K562 (cell line): ENCODE measurements around the gene DNAH9. TPM values are rescaled to one million over a fixed set of nuclear protein-coding genes. Genes with fewer than 3 reads are reported as not detected.

Experiments
- CHD2 ChIP-seq: IDR thresholded peaks from 2 replicates; pipeline ENCODE4 v1.6.1; 2011; ENCODE audit warnings: low read depth, low read length
- DLX4 ChIP-seq: fragments of 250-450 bp; sonication (Bioruptor Pico); IDR thresholded peaks from 2 replicates; pipeline ENCODE4 v1.6.1; 2021; ENCODE audit warnings: mild to moderate bottlenecking
- E4F1 ChIP-seq: fragments of 250-450 bp; sonication (Bioruptor Pico); IDR thresholded peaks from 2 replicates; pipeline ENCODE4 v1.5.0; 2021; ENCODE audit warnings: mild to moderate bottlenecking, borderline replicate concordance
- FOS ChIP-seq: IDR thresholded peaks from 3 replicates; pipeline ENCODE4 v1.6.1; 2011; ENCODE audit not compliant: insufficient read length; ENCODE audit errors: extremely low read depth
- FOSL1 ChIP-seq: fragments of 200-800 bp; sonication (Bioruptor generic); conservative IDR thresholded peaks from 2 replicates; pipeline ENCODE4 v1.6.1; 2016; ENCODE audit warnings: missing genetic modification characterization, missing compliant biosample characterization
- HDAC6 ChIP-seq: IDR thresholded peaks from 2 replicates; pipeline ENCODE4 v1.6.1; 2012; ENCODE audit warnings: low read depth, mild to moderate bottlenecking, control low read depth, inconsistent platforms, low read length, moderate library complexity
- SETDB1 ChIP-seq: IDR thresholded peaks from one replicate; pipeline ENCODE4 v1.6.1; 2012; ENCODE audit warnings: low read length, control low read depth, inconsistent platforms
- polyA plus RNA-seq, 8 experiments: library from polyadenylated mRNA; depleted of rRNA in 4 of 8; stranded (reverse) in 5 of 8; unstranded in 3 of 8; fragments of >200 nt; fragmentation: Nextera tagmentation in 2 of 8; fragmentation: Illumina TruSeq in 1 of 8; extraction: Ambion mirVana in 2 of 8; extraction: Trizol in 1 of 8; gene quantifications; 2 replicates each; pipeline versions ENCODE4 v1.2.1 to v1.2.3, GENCODE V29; 2011 to 2014; ENCODE audit warnings: inconsistent platforms in 1 of 8, missing spikeins in 1 of 8
- total RNA-seq, 7 experiments: library from RNA; depleted of rRNA in 6 of 7; stranded (reverse); fragments of >200 nt in 6 of 7; fragmentation: Illumina TruSeq in 2 of 7; extraction: Trizol in 2 of 7; gene quantifications; 2 replicates each; pipeline versions ENCODE4 v1.2.1 to v1.2.3, GENCODE V29; 2011 to 2021; ENCODE audit warnings: low replicate concordance in 1 of 7
- TF ChIP-seq, protein P1 (sequence below): fragments of 450-650 bp; IDR thresholded peaks from 2 replicates; pipeline ENCODE4 v1.6.1; 2016; ENCODE audit warnings: mild to moderate bottlenecking, moderate library complexity
- TF ChIP-seq, protein P2 (sequence below): sonication (generic); formaldehyde crosslinking; IDR thresholded peaks from 2 replicates; pipeline ENCODE4 v1.8.0; 2022; ENCODE audit warnings: mild to moderate bottlenecking, low read depth, missing genetic modification reagents
- TF ChIP-seq, protein P3 (sequence below): IDR thresholded peaks from 2 replicates; pipeline ENCODE4 v1.6.1; 2012; ENCODE audit warnings: low read depth, low read length, improper control_type of control experiment, borderline replicate concordance

DNAH9 gene
- total and polyA plus RNA-seq, 9 of the 15 experiments (the other 6 are each of a cell fraction or from before 2014, with no cell fraction given) = not detected

DNA sequence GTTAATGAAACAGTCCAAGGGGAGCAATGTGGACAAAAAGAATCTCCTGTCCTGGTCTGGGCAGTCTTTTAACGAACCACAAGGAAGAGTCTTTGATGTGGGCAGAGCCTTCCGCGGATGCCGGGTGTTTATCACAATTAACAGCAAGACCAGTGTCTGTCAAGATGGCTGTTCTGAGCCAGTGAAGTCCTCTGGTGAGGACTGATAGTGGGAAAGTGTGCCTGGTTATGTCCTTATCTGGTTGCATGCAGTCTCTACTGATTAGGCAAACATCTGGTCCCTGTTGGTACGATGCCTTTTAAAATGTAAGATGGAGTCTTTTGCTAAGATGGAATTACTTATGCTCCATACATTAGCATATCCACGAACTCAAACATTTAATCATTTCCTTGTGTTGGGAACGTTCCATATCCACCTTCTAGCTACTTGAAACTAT, 310.5 kb downstream of the DNAH9 start (continued):
- TF ChIP-seq, protein P1, sequence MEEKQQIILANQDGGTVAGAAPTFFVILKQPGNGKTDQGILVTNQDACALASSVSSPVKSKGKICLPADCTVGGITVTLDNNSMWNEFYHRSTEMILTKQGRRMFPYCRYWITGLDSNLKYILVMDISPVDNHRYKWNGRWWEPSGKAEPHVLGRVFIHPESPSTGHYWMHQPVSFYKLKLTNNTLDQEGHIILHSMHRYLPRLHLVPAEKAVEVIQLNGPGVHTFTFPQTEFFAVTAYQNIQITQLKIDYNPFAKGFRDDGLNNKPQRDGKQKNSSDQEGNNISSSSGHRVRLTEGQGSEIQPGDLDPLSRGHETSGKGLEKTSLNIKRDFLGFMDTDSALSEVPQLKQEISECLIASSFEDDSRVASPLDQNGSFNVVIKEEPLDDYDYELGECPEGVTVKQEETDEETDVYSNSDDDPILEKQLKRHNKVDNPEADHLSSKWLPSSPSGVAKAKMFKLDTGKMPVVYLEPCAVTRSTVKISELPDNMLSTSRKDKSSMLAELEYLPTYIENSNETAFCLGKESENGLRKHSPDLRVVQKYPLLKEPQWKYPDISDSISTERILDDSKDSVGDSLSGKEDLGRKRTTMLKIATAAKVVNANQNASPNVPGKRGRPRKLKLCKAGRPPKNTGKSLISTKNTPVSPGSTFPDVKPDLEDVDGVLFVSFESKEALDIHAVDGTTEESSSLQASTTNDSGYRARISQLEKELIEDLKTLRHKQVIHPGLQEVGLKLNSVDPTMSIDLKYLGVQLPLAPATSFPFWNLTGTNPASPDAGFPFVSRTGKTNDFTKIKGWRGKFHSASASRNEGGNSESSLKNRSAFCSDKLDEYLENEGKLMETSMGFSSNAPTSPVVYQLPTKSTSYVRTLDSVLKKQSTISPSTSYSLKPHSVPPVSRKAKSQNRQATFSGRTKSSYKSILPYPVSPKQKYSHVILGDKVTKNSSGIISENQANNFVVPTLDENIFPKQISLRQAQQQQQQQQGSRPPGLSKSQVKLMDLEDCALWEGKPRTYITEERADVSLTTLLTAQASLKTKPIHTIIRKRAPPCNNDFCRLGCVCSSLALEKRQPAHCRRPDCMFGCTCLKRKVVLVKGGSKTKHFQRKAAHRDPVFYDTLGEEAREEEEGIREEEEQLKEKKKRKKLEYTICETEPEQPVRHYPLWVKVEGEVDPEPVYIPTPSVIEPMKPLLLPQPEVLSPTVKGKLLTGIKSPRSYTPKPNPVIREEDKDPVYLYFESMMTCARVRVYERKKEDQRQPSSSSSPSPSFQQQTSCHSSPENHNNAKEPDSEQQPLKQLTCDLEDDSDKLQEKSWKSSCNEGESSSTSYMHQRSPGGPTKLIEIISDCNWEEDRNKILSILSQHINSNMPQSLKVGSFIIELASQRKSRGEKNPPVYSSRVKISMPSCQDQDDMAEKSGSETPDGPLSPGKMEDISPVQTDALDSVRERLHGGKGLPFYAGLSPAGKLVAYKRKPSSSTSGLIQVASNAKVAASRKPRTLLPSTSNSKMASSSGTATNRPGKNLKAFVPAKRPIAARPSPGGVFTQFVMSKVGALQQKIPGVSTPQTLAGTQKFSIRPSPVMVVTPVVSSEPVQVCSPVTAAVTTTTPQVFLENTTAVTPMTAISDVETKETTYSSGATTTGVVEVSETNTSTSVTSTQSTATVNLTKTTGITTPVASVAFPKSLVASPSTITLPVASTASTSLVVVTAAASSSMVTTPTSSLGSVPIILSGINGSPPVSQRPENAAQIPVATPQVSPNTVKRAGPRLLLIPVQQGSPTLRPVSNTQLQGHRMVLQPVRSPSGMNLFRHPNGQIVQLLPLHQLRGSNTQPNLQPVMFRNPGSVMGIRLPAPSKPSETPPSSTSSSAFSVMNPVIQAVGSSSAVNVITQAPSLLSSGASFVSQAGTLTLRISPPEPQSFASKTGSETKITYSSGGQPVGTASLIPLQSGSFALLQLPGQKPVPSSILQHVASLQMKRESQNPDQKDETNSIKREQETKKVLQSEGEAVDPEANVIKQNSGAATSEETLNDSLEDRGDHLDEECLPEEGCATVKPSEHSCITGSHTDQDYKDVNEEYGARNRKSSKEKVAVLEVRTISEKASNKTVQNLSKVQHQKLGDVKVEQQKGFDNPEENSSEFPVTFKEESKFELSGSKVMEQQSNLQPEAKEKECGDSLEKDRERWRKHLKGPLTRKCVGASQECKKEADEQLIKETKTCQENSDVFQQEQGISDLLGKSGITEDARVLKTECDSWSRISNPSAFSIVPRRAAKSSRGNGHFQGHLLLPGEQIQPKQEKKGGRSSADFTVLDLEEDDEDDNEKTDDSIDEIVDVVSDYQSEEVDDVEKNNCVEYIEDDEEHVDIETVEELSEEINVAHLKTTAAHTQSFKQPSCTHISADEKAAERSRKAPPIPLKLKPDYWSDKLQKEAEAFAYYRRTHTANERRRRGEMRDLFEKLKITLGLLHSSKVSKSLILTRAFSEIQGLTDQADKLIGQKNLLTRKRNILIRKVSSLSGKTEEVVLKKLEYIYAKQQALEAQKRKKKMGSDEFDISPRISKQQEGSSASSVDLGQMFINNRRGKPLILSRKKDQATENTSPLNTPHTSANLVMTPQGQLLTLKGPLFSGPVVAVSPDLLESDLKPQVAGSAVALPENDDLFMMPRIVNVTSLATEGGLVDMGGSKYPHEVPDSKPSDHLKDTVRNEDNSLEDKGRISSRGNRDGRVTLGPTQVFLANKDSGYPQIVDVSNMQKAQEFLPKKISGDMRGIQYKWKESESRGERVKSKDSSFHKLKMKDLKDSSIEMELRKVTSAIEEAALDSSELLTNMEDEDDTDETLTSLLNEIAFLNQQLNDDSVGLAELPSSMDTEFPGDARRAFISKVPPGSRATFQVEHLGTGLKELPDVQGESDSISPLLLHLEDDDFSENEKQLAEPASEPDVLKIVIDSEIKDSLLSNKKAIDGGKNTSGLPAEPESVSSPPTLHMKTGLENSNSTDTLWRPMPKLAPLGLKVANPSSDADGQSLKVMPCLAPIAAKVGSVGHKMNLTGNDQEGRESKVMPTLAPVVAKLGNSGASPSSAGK = no peak
- TF ChIP-seq CHD2 (no peak), E4F1 (CRISPR knock-in tag) (no peak), FOSL1 (peak; percentile 82), SETDB1 (no peak), HDAC6 (no peak), FOS (no peak), DLX4 (CRISPR knock-in tag) (no peak)
- TF ChIP-seq, protein P2, sequence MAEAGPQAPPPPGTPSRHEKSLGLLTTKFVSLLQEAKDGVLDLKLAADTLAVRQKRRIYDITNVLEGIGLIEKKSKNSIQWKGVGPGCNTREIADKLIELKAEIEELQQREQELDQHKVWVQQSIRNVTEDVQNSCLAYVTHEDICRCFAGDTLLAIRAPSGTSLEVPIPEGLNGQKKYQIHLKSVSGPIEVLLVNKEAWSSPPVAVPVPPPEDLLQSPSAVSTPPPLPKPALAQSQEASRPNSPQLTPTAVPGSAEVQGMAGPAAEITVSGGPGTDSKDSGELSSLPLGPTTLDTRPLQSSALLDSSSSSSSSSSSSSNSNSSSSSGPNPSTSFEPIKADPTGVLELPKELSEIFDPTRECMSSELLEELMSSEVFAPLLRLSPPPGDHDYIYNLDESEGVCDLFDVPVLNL (CRISPR knock-in tag) = no peak
- TF ChIP-seq, protein P3, sequence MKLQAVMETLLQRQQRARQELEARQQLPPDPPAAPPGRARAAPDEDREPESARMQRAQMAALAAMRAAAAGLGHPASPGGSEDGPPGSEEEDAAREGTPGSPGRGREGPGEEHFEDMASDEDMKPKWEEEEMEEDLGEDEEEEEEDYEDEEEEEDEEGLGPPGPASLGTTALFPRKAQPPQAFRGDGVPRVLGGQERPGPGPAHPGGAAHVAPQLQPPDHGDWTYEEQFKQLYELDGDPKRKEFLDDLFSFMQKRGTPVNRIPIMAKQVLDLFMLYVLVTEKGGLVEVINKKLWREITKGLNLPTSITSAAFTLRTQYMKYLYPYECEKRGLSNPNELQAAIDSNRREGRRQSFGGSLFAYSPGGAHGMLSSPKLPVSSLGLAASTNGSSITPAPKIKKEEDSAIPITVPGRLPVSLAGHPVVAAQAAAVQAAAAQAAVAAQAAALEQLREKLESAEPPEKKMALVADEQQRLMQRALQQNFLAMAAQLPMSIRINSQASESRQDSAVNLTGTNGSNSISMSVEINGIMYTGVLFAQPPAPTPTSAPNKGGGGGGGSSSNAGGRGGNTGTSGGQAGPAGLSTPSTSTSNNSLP = 0 out of 2 replicates have a peak, but pooled peaks have one; percentile 53
